HG02763 (cell line): ENCODE measurements around the gene ATP2A3.

Source experiments
- ATAC-seq: cut with Tn5 transposase; IDR thresholded peaks from one replicate; pipeline ENCODE4 v1.9.1; 2021; ENCODE audit warnings: mild to moderate bottlenecking, moderate library complexity; ENCODE audit not compliant: unreplicated experiment

Gene ATP2A3

GRCh38 chr17:3974138-3974687, 10.0 kb upstream of the ATP2A3 start:
- ATAC-seq = no peak

- ATAC-seq = no peak
Measured at GRCh38 chr17:3973495-3974137, 9.4 kb upstream of the ATP2A3 start.

GRCh38 chr17:3972931-3973330, 8.7 kb upstream of the ATP2A3 start:
- no peak for ATAC-seq

GRCh38 chr17:3972281-3972731, 8.1 kb upstream of the ATP2A3 start:
- no peak for ATAC-seq

GRCh38 chr17:3970668-3971067, 6.4 kb upstream of the ATP2A3 start:
- ATAC-seq = no peak

- no peak for ATAC-seq
Measured at GRCh38 chr17:3969963-3970362, 5.7 kb upstream of the ATP2A3 start.

- no peak for ATAC-seq
Measured at GRCh38 chr17:3968886-3969524, 4.8 kb upstream of the ATP2A3 start.

- no peak for ATAC-seq
Measured at GRCh38 chr17:3968015-3968414, 3.8 kb upstream of the ATP2A3 start.

GRCh38 chr17:3966720-3967363, 2.6 kb upstream of the ATP2A3 start:
- no peak for ATAC-seq

- peak; percentile 33 for ATAC-seq
Measured at GRCh38 chr17:3965118-3965800, 1.0 kb upstream of the ATP2A3 start.

- no peak for ATAC-seq
Measured at GRCh38 chr17:3963237-3964201, 718 bp downstream of the ATP2A3 start.

GRCh38 chr17:3962965-3963236, 1.3 kb downstream of the ATP2A3 start:
- no peak for ATAC-seq

GRCh38 chr17:3962217-3962964, 1.8 kb downstream of the ATP2A3 start:
- ATAC-seq = no peak

GRCh38 chr17:3961564-3962047, 2.6 kb downstream of the ATP2A3 start:
- no peak for ATAC-seq

GRCh38 chr17:3960764-3961163, 3.5 kb downstream of the ATP2A3 start:
- no peak for ATAC-seq

GRCh38 chr17:3959921-3960601, 4.2 kb downstream of the ATP2A3 start:
- no peak for ATAC-seq

GRCh38 chr17:3959295-3959899, 4.8 kb downstream of the ATP2A3 start:
- ATAC-seq = no peak

GRCh38 chr17:3957735-3958599, 6.3 kb downstream of the ATP2A3 start:
- ATAC-seq = no peak
